OCI-LY1 (cell line): Measurements from ENCODE around the gene SLC29A3.

Experiments used
- EZH2 ChIP-seq: fragments of 200-600 bp; sonication (generic), shearing (Covaris generic); IDR thresholded peaks from 2 replicates; pipeline ENCODE4 v1.8.0; 2017; ENCODE audit warnings: borderline replicate concordance, mixed run types, mild to moderate bottlenecking, antibody characterized with exemption, low read length, moderate library complexity, mixed read lengths
- TF ChIP-seq, protein P1 (sequence below): fragments of 200-600 bp; sonication (generic), shearing (Covaris generic); IDR thresholded peaks from 2 replicates; pipeline ENCODE4 v1.5.1; 2017; ENCODE audit warnings: mild to moderate bottlenecking, antibody characterized with exemption, low read length, moderate library complexity, mixed read lengths

DNA sequence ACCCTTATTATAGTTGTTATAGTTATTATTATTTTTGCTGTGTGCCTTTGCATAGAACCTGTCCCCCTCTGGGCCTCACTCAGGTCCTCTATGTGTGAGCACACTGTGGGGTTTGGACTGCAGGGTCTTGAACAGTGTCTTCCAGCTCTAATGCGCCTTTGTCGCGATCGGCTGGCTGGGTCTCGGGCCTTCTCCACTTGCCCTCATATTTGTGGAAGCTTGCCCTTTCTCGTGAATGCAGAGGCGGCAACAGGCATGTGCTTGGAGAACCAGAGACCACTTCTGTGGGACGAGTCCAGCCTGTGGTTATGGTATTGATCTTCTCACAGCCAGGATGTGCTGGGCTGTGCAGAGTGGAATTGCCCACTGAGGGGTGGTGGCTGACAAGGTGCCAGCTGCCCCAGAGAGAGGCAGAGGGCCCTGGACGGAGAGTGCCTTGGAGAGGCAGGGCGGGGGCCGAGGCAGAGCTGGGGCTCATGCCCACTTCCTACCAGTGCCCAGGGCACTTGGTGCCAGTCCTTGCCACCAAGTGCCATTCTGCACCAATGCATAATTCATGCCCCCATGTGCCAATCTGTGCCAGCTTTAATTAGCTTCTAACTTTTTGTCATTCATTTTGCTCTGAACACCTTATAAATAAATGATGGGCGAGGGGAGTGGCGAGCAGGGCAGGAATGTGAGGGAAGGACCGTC lies 70.9 kb downstream of the SLC29A3 start:
- TF ChIP-seq, protein P1, sequence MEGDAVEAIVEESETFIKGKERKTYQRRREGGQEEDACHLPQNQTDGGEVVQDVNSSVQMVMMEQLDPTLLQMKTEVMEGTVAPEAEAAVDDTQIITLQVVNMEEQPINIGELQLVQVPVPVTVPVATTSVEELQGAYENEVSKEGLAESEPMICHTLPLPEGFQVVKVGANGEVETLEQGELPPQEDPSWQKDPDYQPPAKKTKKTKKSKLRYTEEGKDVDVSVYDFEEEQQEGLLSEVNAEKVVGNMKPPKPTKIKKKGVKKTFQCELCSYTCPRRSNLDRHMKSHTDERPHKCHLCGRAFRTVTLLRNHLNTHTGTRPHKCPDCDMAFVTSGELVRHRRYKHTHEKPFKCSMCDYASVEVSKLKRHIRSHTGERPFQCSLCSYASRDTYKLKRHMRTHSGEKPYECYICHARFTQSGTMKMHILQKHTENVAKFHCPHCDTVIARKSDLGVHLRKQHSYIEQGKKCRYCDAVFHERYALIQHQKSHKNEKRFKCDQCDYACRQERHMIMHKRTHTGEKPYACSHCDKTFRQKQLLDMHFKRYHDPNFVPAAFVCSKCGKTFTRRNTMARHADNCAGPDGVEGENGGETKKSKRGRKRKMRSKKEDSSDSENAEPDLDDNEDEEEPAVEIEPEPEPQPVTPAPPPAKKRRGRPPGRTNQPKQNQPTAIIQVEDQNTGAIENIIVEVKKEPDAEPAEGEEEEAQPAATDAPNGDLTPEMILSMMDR: no peak
- no peak for TF ChIP-seq EZH2
